Astrocyte of the cerebellum (primary cell): ENCODE measurements around the gene ZNF614.

Experiments
- DNase-seq: peaks from one replicate; pipeline ENCODE4 v3.0.0-alpha.2; 2011; ENCODE audit warnings: low read depth
- H3K4me3 ChIP-seq: 2 replicates; pipeline ENCODE4 v1.5.1; 2011; ENCODE audit warnings: mild to moderate bottlenecking, low read depth, low read length, moderate library complexity
- CTCF ChIP-seq: IDR thresholded peaks from 2 replicates; pipeline ENCODE4 v1.5.1; 2012; ENCODE audit warnings: low read length, low read depth, moderate library complexity, mild to moderate bottlenecking; ENCODE audit errors: missing control alignments
- in situ Hi-C: cut with HindIII; loops from 2 replicates; pipeline ENCODE4 v1.10.0; 2017; ENCODE audit warnings: low sequenced_read_pairs

ZNF614 gene

GRCh38 chr19:52020506-52020905 is 7.7 kb downstream of the ZNF614 start:
- in situ Hi-C loops = no loop called here
- DNase-seq = no peak
- no peak for TF ChIP-seq CTCF
- H3K4me3 ChIP-seq = no peak overlapping the region

DNA sequence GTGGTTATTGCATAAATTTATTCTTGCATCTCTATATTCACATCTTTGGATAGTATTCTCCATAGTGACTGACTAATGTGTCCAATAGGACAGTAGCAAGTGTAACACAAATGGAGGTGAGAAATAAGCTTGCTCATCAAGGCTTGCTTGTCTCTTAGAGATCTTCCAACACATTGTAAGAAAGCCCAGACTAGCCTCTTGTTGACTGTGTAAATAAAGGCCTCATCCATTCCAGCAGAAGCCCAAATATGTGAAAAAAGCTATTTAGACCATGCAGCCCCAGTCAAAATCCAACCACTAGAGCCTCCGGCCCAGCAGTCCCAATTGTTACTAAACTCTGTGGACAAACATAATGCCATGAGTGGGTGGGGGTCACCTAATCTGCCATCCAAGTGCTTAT is 17.5 kb downstream of the ZNF614 start:
- no peak for TF ChIP-seq CTCF
- in situ Hi-C loops = no loop called here
- no peak for DNase-seq

DNA sequence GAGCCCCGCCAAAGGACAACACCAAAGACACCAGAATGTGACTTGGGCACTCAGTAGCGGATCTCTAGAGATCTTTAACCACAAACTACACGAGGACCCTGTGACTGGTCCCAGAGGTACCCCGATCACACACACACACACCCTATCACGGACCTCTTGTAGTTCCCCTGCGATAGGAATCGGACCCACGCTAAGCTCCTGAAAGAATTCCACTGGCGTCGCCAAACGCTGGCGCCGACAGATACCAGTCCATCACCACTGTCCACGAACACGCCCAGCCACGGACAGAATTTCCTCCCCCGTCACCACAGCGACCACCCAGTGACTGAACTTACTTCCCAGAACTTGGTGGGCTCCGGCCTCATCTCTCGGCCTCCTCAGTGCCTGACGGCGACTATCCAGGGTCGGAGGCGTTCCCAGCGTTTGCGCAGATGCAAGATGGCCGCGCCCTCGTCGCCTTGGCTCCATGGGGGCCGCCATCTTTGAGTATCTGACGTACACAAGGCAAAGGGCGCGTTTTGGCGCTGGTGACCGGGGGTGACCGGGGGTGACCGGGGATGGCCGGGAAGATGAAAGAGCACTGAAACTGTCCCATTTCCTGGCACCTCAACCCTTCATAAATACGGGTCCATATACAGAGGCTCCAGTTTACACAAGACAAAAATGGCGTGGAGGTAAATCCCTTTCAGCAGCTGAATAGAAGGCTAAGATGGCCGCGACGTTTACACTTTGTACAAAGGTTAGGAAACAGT is 20.2 kb downstream of the ZNF614 start, which contains the start of gene ZNF615:
Gene ZNF615 (minus strand): TSS at position 406 of the 752 bp plus-strand sequence. CDS start 4,500 bp downstream, outside the sequence.
- TF ChIP-seq CTCF = no peak
- H3K4me3 ChIP-seq = peak within 1 kb of the TSS; percentile 89
- peak; percentile 65 for DNase-seq
- in situ Hi-C loops = no loop called here

More for the DNA sequence above, 17.5 kb downstream of the ZNF614 start:
- H3K4me3 ChIP-seq = no peak overlapping the region

DNA sequence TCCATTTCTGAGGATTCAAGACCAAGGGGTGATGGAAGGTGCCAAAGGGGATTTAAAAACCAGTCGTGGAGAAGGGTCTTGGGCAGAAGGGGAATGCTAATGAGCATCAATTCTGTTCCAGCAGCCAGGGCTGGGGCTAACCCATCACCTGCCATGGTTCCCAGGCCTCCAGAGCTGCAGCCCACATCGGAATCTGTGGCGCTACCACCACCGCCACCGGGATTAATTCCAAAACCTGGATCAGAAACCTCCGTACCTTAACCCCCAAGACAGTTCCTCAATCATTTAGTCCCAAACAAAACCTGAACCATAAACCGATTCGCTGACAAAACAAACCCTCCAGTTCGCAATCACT is 20.8 kb downstream of the ZNF614 start:
- in situ Hi-C loops = no loop called here
- DNase-seq = no peak
- H3K4me3 ChIP-seq = peak overlapping the region; percentile 89
- no peak for TF ChIP-seq CTCF

GRCh38 chr19:51994048-51994644 is 34.0 kb downstream of the ZNF614 start:
- H3K4me3 ChIP-seq = no peak overlapping the region
- in situ Hi-C loops = no loop called here
- no peak for TF ChIP-seq CTCF
- no peak for DNase-seq

- in situ Hi-C loops = no loop called here
- TF ChIP-seq CTCF = no peak
- H3K4me3 ChIP-seq = no peak overlapping the region
- DNase-seq = no peak
Measured at GRCh38 chr19:51993422-51993821, 34.8 kb downstream of the ZNF614 start.
